ENCODE measurements around the gene ITPA. TPM values are rescaled to one million over a fixed set of nuclear protein-coding genes. Genes with fewer than 3 reads are reported as not detected.

ITPA gene
- total and polyA plus RNA-seq, 2 of the 13 experiments (the other 11 are each of a cell fraction or from before 2014, with no cell fraction given) = 60.1 to 103 TPM

- peak; percentile 90 for TF ChIP-seq ZNF350 (CRISPR knock-in tag; IDR thresholded peaks at IDR 0.05; ENCODE audit: borderline replicate concordance, low read depth)
- 0 out of 2 replicates have a peak, but pooled peaks have one; percentile 22 for TF ChIP-seq ZBTB43 (CRISPR knock-in tag; conservative IDR thresholded peaks at IDR 0.05)
- peak; percentile 54; the same call in 1 of the 2 replicates for TF ChIP-seq TOPORS (CRISPR knock-in tag; IDR thresholded peaks at IDR 0.05)
- peak; percentile 74 for TF ChIP-seq ISL2 (CRISPR knock-in tag; IDR thresholded peaks at IDR 0.05)
- peak; percentile 75; the same call in 1 of the 2 replicates for TF ChIP-seq MAZ (IDR thresholded peaks at IDR 0.05; ENCODE audit: borderline replicate concordance, low read depth, low read length)
- TF ChIP-seq MAZ (CRISPR knock-in tag; IDR thresholded peaks at IDR 0.05; ENCODE audit: low read depth) = peak; percentile 97
- TF ChIP-seq PRDM4 (CRISPR knock-in tag; IDR thresholded peaks at IDR 0.05; ENCODE audit: borderline replicate concordance) = no peak
- TF ChIP-seq TGIF2 (CRISPR knock-in tag; IDR thresholded peaks at IDR 0.05) = no peak
- no peak for TF ChIP-seq TRAFD1 (CRISPR knock-in tag; IDR thresholded peaks at IDR 0.05; ENCODE audit: borderline replicate concordance)
- no peak for TF ChIP-seq AFF4 (CRISPR knock-in tag; IDR thresholded peaks at IDR 0.05)
- peak; percentile 93 for TF ChIP-seq DNMT1 (CRISPR knock-in tag; IDR thresholded peaks at IDR 0.05)
- no peak for TF ChIP-seq ZNF441 (CRISPR knock-in tag; IDR thresholded peaks at IDR 0.05; ENCODE audit: borderline replicate concordance)
- 0 out of 2 replicates have a peak, but pooled peaks have one; percentile 36 for TF ChIP-seq ZNF431 (CRISPR knock-in tag; IDR thresholded peaks at IDR 0.05; ENCODE audit: borderline replicate concordance, low read depth)
- no peak for TF ChIP-seq PRPF4 (IDR thresholded peaks at IDR 0.05; ENCODE audit: low read depth, low read length, poor library complexity, severe bottlenecking)
- peak; percentile 72; the same call in 1 of the 2 replicates for TF ChIP-seq ETV5 (CRISPR knock-in tag; IDR thresholded peaks at IDR 0.05; ENCODE audit: borderline replicate concordance)
- TF ChIP-seq ZNF777 (CRISPR knock-in tag; IDR thresholded peaks at IDR 0.05) = no peak; the same call in 1 of the 2 replicates
Measured at GRCh38 chr20:3218307-3218988, 9.2 kb downstream of the ITPA start (continued).

All from HepG2 (cell line).